ENCODE results near the gene DHFR.
"Not testable (repeated sequence)": the region's sequence is repeated elsewhere in the genome, so short reads cannot be mapped to it uniquely, and the experiment has no call there.

DHFR gene

GRCh38 chr5:80597500-80597899 lies 57.3 kb downstream of the DHFR start:
- DNase-seq (ENCODE audit: low read depth), result no peak

- DNase-seq (ENCODE audit: low read depth), result no peak
These were observed 60.0 kb downstream of the DHFR start for GRCh38 chr5:80594810-80595209.

- DNase-seq (ENCODE audit: low read depth), result no peak
These were observed 62.0 kb downstream of the DHFR start for GRCh38 chr5:80592761-80593160.

- DNase-seq (ENCODE audit: low read depth), result no peak
These were observed 62.7 kb downstream of the DHFR start for GRCh38 chr5:80592105-80592504.

GRCh38 chr5:80591352-80591751 lies 63.4 kb downstream of the DHFR start:
- DNase-seq (ENCODE audit: low read depth), result no peak

- no peak for DNase-seq (ENCODE audit: low read depth)
These were observed 64.0 kb downstream of the DHFR start for GRCh38 chr5:80590766-80591165.

- DNase-seq (ENCODE audit: low read depth), result no peak
These were observed 65.8 kb downstream of the DHFR start for GRCh38 chr5:80588858-80589540.

- DNase-seq (ENCODE audit: low read depth), result no peak
These were observed 70.0 kb downstream of the DHFR start for GRCh38 chr5:80584770-80585169.

GRCh38 chr5:80580291-80580690 lies 74.5 kb downstream of the DHFR start:
- not testable (repeated sequence) for DNase-seq (ENCODE audit: low read depth)

- DNase-seq (ENCODE audit: low read depth), result no peak
These were observed 75.7 kb downstream of the DHFR start for GRCh38 chr5:80579050-80579449.

GRCh38 chr5:80577707-80578106 lies 77.1 kb downstream of the DHFR start:
- DNase-seq (ENCODE audit: low read depth), result no peak

GRCh38 chr5:80576383-80576782 lies 78.4 kb downstream of the DHFR start:
- no peak for DNase-seq (ENCODE audit: low read depth)
